Amniotic epithelial cell (primary cell): ENCODE data around the gene PITPNM2.
A peak's percentile ranks its signal among the peaks of the same experiment; 100 is the strongest.

Source experiments
- DNase-seq: peaks from one replicate; pipeline ENCODE4 v3.0.0-alpha.2; 2010; ENCODE audit warnings: low read depth

Gene PITPNM2

GRCh38 chr12:123150744-123151456 lies at the start of gene PITPNM2:
TSS of gene PITPNM2 (minus strand) at chr12:123151090. CDS start at chr12:123034590, 116,500 bp downstream.
- DNase-seq = peak; percentile 47

DNA sequence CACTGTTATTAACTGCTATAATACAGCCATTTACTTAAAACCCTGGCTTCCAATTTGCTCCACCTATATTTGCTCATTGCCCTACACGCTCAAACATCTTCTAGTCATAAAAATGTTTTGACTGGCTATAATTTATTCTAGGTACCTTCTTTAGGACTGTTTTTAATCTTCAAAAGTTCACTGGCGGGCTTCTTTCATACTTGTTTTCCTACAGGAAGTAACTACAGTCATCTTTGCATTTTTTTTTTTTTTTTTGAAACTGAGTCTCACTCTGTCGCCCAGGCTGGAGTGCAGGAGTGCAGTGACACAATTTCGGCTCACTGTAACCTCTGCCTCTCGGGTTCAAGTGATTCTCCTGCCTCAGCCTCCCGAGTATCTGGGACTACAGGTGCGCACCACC lies 49.5 kb upstream of the PITPNM2 start:
- no peak for DNase-seq

- no peak for DNase-seq
These were observed 49.0 kb upstream of the PITPNM2 start for GRCh38 chr12:123199936-123200335.

DNA sequence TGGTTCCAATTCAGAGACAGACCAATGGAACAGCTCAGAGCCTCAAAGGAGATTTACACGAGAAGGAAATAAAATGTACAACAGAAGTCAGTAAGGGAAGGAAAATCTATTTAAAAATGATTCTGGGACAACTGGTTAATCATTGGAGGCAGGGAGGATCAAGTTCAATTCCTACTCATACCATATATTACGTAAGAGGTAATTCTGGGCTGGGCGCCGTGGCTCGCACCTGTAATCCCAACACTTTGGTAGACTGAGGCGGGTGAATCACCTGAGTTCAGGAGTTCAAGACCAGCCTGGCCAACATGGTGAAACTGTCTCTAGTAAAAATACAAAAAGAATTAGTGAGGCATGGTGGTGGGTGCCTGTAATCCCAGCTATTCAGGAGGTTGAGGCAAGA lies 36.7 kb upstream of the PITPNM2 start:
- DNase-seq = no peak

DNA sequence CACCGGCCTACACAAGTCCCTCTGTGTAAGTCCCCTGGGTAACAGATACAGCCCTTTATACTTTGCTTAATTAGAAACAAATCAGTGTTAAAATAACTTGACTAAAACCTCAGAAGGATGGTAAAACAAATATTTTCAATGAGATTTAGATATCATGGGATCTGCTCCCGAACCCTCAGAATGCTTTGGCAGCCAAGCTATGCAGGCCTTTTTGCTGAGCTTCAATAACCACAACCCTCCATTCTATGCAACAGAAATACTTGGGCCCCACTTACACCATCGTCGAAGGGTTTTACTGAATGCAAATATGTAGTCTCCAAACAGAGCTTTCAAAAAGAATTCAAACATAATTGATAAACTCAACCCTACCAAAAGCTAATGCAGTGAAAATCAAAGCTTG lies 29.3 kb upstream of the PITPNM2 start:
- DNase-seq = no peak

DNA sequence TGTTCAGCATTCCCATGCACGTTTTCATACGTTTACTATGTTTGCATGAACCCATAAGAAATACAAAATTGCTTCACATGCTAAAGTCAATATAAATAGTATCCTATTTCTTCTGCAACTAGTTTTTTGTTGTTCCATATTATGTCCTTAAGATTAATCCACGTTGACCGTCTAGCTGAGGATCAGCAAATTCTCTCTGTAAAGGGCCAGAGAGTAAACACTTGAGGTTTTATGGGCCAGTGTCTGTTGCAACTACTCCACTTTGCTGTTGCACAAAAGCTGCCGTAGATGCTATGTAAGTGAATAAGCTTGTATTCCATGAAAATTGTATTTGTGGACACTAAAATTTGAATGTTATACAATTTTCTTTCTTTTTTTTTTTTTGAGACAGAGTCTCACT lies 21.1 kb upstream of the PITPNM2 start:
- no peak for DNase-seq

DNA sequence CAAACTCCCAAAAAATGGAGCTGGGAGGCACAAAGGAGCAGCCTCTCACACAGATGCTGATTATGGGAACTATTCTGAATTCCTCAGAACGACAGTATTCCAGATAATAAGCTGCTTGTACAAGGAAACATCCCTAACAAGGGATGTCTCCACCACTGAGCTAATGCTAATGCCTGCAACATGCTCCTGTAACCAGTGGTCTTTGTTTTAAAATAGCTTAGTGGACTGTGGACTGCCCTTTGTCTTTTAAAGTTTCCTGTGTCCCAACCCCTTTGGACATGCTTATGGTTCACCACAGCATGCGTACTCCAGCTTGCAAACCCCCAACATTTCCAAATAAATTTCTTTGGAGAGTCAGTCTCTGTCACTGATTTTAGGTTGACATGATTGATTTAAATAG lies 16.4 kb upstream of the PITPNM2 start:
- peak; percentile 57 for DNase-seq

GRCh38 chr12:123165537-123165936 lies 14.6 kb upstream of the PITPNM2 start:
- DNase-seq = no peak

DNA sequence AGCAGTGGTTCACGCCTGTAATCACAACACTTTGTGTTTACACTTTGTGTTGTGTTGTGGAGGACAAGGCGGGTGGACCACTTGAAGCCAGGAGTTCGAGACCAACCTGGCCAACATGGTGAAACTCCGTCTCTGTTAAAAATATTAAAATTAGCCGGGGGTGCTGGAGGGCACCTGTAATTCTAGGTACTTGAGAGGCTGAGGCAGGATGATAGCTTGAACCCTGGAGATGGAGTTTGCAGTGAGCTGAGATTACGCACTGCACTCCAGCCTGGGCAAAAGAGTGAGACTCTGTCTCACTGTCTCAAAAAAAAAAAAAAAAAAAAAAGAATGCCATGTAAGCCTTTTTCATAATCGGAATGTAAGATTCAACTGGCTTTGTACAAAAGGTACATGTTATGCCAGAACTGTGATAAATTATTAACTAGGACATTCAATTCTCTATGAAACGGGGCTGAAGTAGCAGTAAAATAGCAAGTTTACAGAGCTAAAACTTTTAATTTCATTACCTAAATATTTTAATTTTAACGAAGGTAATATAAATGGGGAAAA lies 13.9 kb upstream of the PITPNM2 start:
- no peak for DNase-seq

GRCh38 chr12:123164222-123164621 lies 13.3 kb upstream of the PITPNM2 start:
- peak; percentile 61 for DNase-seq

DNA sequence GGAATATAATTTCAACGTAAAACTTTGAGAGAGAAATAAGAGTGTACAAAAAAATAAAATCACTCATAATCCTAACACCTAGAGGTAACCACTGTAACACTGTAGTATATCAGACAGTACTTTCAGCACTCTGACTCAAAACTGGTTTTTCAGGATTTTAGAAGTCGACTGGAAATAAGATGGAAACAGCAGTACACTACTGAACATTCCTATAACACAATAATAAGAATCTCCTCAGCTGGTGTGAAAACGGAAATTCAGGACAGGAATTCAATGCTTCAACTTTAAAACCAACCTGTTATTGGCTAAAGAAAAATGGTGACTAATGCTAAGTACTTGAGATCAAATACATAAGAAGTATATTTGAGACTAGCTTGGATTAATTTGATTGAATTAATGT lies 12.3 kb upstream of the PITPNM2 start:
- no peak for DNase-seq

GRCh38 chr12:123160801-123161487 lies 10.1 kb upstream of the PITPNM2 start:
- peak; percentile 68 for DNase-seq

DNA sequence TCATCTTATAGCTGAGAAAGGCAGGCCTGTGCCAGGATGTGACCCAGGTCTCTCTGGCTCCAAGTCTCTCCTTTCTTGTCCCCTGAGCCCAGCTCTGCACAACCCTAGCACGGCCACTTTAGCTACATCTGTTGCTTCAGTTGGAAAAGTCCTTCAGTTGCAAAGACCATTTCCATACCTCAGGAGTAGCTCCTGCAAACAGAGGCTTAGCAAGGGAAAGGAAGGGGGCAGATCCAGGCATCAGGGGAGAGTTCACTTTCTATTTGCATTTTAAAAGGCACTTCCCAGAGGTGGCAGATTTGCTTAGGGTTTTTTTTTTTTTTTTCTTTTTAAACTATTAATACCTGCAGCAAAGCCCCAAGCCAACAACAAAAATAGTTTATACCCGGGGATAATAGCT lies 3.0 kb upstream of the PITPNM2 start:
- DNase-seq = no peak

- no peak for DNase-seq
These were observed 1.9 kb upstream of the PITPNM2 start for GRCh38 chr12:123152833-123153232.

DNA sequence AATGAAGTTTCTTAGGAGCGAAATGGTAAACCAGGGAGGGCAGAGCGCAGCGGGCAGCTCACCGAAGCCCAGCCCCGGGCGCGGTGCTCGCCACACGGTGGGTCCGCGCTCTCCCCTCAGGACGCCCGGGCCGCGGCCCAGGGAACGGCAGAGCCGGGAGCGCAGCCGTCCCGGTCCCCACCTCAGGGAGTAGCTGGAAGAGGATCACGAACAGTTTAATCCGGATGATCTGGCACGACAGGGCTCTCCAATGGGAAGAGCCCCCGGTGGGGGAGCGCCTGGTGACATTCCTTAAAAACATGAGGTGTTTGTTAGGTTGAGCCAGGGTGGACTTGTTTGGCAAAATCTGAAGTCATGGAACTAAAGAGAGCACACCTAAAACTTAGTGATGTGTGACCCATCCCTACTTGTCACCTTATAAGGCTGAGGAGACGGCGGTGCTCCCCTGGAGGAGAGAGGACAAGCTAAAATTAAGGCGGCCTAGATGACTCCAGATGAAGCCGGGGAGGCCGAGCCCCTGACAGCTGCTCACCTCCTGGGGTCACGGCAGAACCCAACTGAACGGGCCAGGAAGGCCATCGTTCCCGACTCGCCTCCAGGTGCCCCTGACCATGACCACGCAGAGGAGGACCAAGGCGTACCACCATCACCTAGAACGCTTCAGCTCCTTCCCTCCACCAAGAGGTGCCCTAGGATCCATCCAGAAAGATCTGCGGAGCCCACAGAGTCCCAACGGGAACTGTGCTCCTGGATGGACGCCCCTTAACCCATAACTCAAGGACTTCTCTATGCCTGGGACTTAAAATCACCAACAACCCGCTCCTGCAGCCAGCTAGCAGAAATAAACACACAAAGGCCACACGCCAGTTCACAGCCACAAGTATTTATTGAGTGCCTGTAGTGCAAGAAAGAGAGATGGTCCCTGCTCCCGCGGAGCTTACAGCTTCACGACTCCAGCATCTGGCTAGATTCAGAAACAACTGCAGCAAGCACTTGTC lies 866 bp upstream of the PITPNM2 start:
- DNase-seq = no peak

- no peak for DNase-seq
These were observed 581 bp downstream of the PITPNM2 start for GRCh38 chr12:123150275-123150743.

GRCh38 chr12:123149501-123150274 lies 1.2 kb downstream of the PITPNM2 start:
- peak; percentile 50 for DNase-seq

GRCh38 chr12:123149088-123149487 lies 1.8 kb downstream of the PITPNM2 start:
- peak; percentile 30 for DNase-seq

GRCh38 chr12:123148655-123149054 lies 2.2 kb downstream of the PITPNM2 start:
- no peak for DNase-seq

DNA sequence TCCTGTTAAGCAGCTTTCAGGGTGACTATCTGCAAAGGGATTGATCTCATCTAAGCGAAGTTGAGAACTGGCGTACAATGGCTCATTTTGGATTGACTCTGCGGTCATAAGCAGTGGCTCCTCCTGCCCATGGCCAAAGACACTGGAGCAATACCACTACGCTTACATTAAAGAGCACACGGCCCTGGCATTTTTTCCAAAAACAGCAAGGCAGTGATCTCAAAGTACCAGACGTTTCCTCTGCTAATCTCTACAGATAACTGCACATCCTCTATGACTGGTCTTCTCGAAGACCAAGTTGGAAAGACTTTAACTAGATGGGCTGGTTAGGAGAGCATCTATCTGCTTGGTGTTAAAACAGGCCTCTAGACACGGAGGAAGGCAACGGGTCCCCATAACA lies 2.7 kb downstream of the PITPNM2 start:
- DNase-seq = no peak

GRCh38 chr12:123145211-123145610 lies 5.7 kb downstream of the PITPNM2 start:
- DNase-seq = no peak
